ENCODE data around the gene SPSB3.

Gene SPSB3

GRCh38 chr16:1731603-1732002 lies 50.8 kb downstream of the SPSB3 start:
- no peaks in the 10 kb centered on the region for H3K27me3 ChIP-seq (ENCODE audit: control insufficient read depth, insufficient read depth, low read length)
- H3K36me3 ChIP-seq (ENCODE audit: control insufficient read depth, insufficient read depth, low read length), result peaks cover 16% of the 10 kb centered on the region

GRCh38 chr16:1731073-1731472 lies 51.3 kb downstream of the SPSB3 start:
- H3K4me1 ChIP-seq (ENCODE audit: control insufficient read depth, insufficient read depth, low read length), result no peaks in the 10 kb centered on the region
- H3K9me3 ChIP-seq (ENCODE audit: control insufficient read depth, insufficient read depth, low read length), result peaks cover 18% of the 10 kb centered on the region
- H3K36me3 ChIP-seq (ENCODE audit: control insufficient read depth, insufficient read depth, low read length), result peaks cover 17% of the 10 kb centered on the region
- no peak overlapping the region for H3K4me3 ChIP-seq (ENCODE audit: low read depth, low read length)
- H3K9ac ChIP-seq (ENCODE audit: low read depth, low read length), result no peak overlapping the region
- no peaks in the 10 kb centered on the region for H3K27me3 ChIP-seq (ENCODE audit: control insufficient read depth, insufficient read depth, low read length)
- H3K27ac ChIP-seq (ENCODE audit: low read depth, low read length), result no peak overlapping the region

More at GRCh38 chr16:1731603-1732002, 50.8 kb downstream of the SPSB3 start:
- Histone ChIP-seq H3K27ac (ENCODE audit: low read depth, low read length) (no peak overlapping the region), H3K4me1 (ENCODE audit: control insufficient read depth, insufficient read depth, low read length) (no peaks in the 10 kb centered on the region), H3K9me3 (ENCODE audit: control insufficient read depth, insufficient read depth, low read length) (peaks cover 24% of the 10 kb centered on the region), H3K4me3 (ENCODE audit: low read depth, low read length) (no peak overlapping the region), H3K9ac (ENCODE audit: low read depth, low read length) (no peak overlapping the region)

GRCh38 chr16:1729445-1729844 lies 52.9 kb downstream of the SPSB3 start:
- no peak overlapping the region for H3K27ac ChIP-seq (ENCODE audit: low read depth, low read length)
- peaks cover 20% of the 10 kb centered on the region for H3K36me3 ChIP-seq (ENCODE audit: control insufficient read depth, insufficient read depth, low read length)
- no peak overlapping the region for H3K4me3 ChIP-seq (ENCODE audit: low read depth, low read length)
- H3K4me1 ChIP-seq (ENCODE audit: control insufficient read depth, insufficient read depth, low read length), result no peaks in the 10 kb centered on the region
- H3K9ac ChIP-seq (ENCODE audit: low read depth, low read length), result no peak overlapping the region
- no peaks in the 10 kb centered on the region for H3K27me3 ChIP-seq (ENCODE audit: control insufficient read depth, insufficient read depth, low read length)
- peaks cover 2% of the 10 kb centered on the region; the same call in 1 of the 2 replicates for H3K9me3 ChIP-seq (ENCODE audit: control insufficient read depth, insufficient read depth, low read length)

DNA sequence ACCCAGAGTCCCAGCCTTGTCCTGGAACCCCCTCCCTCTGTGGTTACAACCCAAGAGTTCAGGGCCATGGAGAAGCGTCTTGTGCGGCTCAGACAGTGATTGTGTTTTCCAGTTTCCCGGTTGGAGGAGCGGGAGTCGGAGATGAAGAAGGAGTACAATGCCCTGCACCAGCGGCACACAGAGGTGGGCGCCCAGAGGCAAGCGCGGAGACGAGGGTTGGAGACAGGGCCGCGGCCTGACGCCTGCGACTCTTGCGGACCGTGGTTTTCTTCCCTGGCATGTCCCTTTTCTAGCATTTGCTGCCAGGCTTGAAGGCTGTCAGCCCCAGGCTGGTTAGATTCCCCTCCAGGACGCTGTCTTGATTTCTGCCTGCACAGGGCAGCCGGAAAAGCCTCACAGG lies 53.3 kb downstream of the SPSB3 start:
- Histone ChIP-seq H3K4me1 (ENCODE audit: control insufficient read depth, insufficient read depth, low read length) (no peaks in the 10 kb centered on the region), H3K27me3 (ENCODE audit: control insufficient read depth, insufficient read depth, low read length) (no peaks in the 10 kb centered on the region), H3K9ac (ENCODE audit: low read depth, low read length) (no peak overlapping the region), H3K9me3 (ENCODE audit: control insufficient read depth, insufficient read depth, low read length) (no peaks in the 10 kb centered on the region), H3K36me3 (ENCODE audit: control insufficient read depth, insufficient read depth, low read length) (peaks cover 23% of the 10 kb centered on the region), H3K4me3 (ENCODE audit: low read depth, low read length) (no peak overlapping the region), H3K27ac (ENCODE audit: low read depth, low read length) (no peak overlapping the region)

DNA sequence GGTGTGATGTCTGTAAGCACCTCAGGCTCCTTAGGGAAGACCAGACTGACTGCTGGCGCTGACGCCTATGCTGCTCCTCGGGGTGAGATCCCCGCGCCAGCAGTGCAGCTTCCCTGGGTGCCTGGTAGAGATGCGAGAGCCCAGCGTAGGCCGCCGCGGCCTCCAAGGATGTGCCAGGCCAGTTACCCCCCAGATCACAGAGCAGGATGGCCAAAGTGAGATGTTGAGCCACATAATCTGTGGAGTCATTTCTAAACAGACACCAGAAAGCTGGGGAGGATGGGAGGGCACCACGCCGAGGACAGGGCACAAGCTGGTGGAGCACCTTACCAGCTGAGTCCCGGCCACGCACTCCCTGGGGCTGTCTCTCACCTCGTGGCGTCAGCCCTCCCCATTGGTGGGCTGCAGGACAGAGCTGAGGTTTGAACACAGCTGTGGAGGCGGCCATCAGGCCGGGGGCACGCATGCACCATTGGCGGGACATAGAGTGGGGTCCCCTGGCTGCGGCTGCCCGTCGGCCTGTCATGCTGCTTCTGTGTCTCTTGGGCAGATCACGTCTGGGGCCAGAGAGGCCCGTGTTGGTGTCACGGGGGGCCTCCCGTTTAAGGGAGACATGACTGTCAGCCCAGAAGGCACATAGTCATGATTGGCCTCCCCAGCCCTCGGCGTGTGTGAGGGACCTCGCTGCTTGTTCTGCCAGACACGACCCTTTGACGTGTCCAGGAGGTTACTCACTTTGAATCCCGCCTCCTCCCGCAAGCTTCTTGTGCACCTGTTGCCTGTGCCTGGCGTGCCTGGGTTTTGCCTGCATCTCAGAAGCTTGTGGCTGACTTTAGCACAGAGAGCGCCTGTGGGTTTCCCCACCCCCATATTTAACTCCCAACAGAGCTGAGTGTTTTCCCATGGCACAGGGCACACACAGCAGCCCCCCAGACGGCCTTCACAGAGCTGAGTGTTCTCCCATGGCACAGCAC lies 54.4 kb downstream of the SPSB3 start:
- Histone ChIP-seq H3K36me3 (ENCODE audit: control insufficient read depth, insufficient read depth, low read length) (peaks cover 23% of the 10 kb centered on the region), H3K27ac (ENCODE audit: low read depth, low read length) (no peak overlapping the region), H3K9me3 (ENCODE audit: control insufficient read depth, insufficient read depth, low read length) (no peaks in the 10 kb centered on the region), H3K4me3 (ENCODE audit: low read depth, low read length) (no peak overlapping the region), H3K9ac (ENCODE audit: low read depth, low read length) (no peak overlapping the region), H3K4me1 (ENCODE audit: control insufficient read depth, insufficient read depth, low read length) (no peaks in the 10 kb centered on the region), H3K27me3 (ENCODE audit: control insufficient read depth, insufficient read depth, low read length) (no peaks in the 10 kb centered on the region)
